ENCODE measurements around the gene SLCO1C1.

SLCO1C1 gene

DNA sequence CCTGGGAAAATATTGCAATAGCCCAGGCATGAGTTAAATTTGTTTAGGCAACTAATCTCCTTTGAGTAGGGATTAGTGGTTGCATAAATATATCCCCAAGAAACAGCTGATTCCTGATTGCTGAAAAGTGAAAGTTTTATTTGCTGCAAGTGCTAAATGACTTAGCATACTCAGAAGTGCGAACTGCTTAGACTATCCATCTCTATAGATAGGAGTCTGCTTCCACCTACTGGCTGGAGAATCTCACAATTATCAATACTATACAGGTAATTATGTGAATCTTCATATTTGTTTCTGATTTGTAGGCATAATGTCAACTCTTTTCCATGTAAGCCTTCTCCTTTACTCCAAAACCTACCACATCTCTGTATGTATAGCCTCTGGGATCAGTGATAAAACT lies 103.4 kb downstream of the SLCO1C1 start:
- DNase-seq, result no peak

DNA sequence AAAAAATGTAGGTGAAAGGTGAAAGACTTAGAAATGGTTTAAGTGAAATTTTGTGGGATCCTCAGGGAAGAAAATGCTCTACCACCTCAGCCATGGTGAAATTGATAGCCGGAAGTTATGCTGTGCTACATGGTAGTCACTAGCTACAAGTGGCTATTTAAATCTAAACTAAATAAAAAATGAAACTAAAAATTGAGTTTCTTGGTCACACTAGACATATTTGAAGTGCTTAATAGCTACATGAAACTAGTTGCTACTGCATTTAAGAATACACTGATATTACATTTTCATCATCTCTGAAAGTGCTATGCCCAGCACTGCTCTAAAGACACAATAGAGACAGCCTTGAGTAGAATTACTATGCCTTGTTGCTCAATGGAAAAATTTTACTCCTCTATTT lies 105.0 kb downstream of the SLCO1C1 start:
- no peak for DNase-seq

- no peak for DNase-seq
Measured at GRCh38 chr12:20801035-20801434, 105.9 kb downstream of the SLCO1C1 start.
